Gastroesophageal sphincter (tissue), 3 donors: ENCODE measurements around the gene SCAP.

ENCODE experiments used
- EP300 ChIP-seq: sonication (generic); formaldehyde crosslinking; IDR thresholded peaks from one replicate; pipeline ENCODE4 v1.6.1; 2017; ENCODE audit warnings: antibody characterized with exemption, mild to moderate bottlenecking
- POLR2AphosphoS5 ChIP-seq: sonication (generic); formaldehyde crosslinking; IDR thresholded peaks from one replicate; pipeline ENCODE4 v1.6.1; 2017; ENCODE audit warnings: antibody characterized with exemption
- TF ChIP-seq, protein P1 (sequence below), 4 experiments: fragments of 200-600 bp in 2 of 4; fragments of 450-650 bp in 2 of 4; sonication (generic) in 1 of 4; IDR thresholded peaks; one replicate each; pipeline ENCODE4 v1.5.1; 2017 to 2019; ENCODE audit warnings: antibody characterized with exemption in 4 of 4, mild to moderate bottlenecking in 2 of 4, moderate library complexity in 2 of 4

DNA sequence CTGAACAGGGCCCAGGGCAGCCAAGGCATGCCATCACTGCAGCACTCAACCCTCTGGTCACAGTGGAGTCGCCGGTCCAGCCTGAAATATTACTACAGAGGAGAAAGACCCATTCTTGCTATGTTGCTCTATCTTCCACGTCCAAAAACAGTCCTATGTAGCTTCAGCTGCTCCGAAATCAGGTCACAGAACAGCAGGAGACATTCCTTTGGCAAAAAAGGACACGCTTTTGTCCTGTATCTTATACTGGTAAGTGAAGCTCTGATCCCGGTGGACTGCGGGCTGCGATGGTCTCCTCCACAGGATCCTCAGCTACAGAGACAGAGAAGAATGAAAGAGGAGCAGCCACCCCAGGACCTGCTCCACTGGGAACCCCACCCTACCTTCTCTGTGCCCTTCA is 20.1 kb upstream of the SCAP start:
- TF ChIP-seq POLR2AphosphoS5 (no peak), EP300 (no peak)
- TF ChIP-seq, protein P1, sequence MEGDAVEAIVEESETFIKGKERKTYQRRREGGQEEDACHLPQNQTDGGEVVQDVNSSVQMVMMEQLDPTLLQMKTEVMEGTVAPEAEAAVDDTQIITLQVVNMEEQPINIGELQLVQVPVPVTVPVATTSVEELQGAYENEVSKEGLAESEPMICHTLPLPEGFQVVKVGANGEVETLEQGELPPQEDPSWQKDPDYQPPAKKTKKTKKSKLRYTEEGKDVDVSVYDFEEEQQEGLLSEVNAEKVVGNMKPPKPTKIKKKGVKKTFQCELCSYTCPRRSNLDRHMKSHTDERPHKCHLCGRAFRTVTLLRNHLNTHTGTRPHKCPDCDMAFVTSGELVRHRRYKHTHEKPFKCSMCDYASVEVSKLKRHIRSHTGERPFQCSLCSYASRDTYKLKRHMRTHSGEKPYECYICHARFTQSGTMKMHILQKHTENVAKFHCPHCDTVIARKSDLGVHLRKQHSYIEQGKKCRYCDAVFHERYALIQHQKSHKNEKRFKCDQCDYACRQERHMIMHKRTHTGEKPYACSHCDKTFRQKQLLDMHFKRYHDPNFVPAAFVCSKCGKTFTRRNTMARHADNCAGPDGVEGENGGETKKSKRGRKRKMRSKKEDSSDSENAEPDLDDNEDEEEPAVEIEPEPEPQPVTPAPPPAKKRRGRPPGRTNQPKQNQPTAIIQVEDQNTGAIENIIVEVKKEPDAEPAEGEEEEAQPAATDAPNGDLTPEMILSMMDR (IDR thresholded peaks at IDR 0.05): no peak
